GM21528 (cell line): ENCODE data around the gene HSPA2.
"Not testable (repeated sequence)": the region's sequence is repeated elsewhere in the genome, so short reads cannot be mapped to it uniquely, and the experiment has no call there.

ENCODE experiments used
- ATAC-seq: cut with Tn5 transposase; IDR thresholded peaks from one replicate; pipeline ENCODE4 v1.9.1; 2021; ENCODE audit warnings: mild to moderate bottlenecking, moderate library complexity; ENCODE audit not compliant: unreplicated experiment, low FRiP score

The HSPA2 gene

GRCh38 chr14:64513271-64513670 is 27.3 kb upstream of the HSPA2 start:
- no peak for ATAC-seq

- ATAC-seq: no peak
Observed at GRCh38 chr14:64515053-64515452, 25.5 kb upstream of the HSPA2 start.

- ATAC-seq: no peak
Observed at GRCh38 chr14:64516969-64517368, 23.6 kb upstream of the HSPA2 start.

- not testable (repeated sequence) for ATAC-seq
Observed at GRCh38 chr14:64517667-64518066, 22.9 kb upstream of the HSPA2 start.

- no peak for ATAC-seq
Observed at GRCh38 chr14:64518229-64518628, 22.3 kb upstream of the HSPA2 start.

- ATAC-seq: no peak
Observed at GRCh38 chr14:64520699-64521098, 19.8 kb upstream of the HSPA2 start.

GRCh38 chr14:64522591-64523355 is 17.8 kb upstream of the HSPA2 start:
- no peak for ATAC-seq

- ATAC-seq: no peak
Observed at GRCh38 chr14:64525354-64525753, 15.2 kb upstream of the HSPA2 start.

- ATAC-seq: no peak
Observed at GRCh38 chr14:64531567-64531966, 9.0 kb upstream of the HSPA2 start.

GRCh38 chr14:64536488-64537245 is 3.9 kb upstream of the HSPA2 start:
- ATAC-seq: no peak

- no peak for ATAC-seq
Observed at GRCh38 chr14:64541261-64541971, 875 bp downstream of the HSPA2 start.

- ATAC-seq: no peak
Observed at GRCh38 chr14:64541972-64542835, 1.7 kb downstream of the HSPA2 start.

GRCh38 chr14:64542836-64543201 is 2.3 kb downstream of the HSPA2 start:
- no peak for ATAC-seq

GRCh38 chr14:64544607-64545312 is 4.2 kb downstream of the HSPA2 start:
- no peak for ATAC-seq

- no peak for ATAC-seq
Observed at GRCh38 chr14:64549016-64549415, 8.5 kb downstream of the HSPA2 start.

- no peak for ATAC-seq
Observed at GRCh38 chr14:64549791-64550620, 9.5 kb downstream of the HSPA2 start, which contains the start of gene PPP1R36. Gene PPP1R36 (plus strand): TSS chr14:64549961. CDS start chr14:64549998, 37 bp downstream.

- ATAC-seq: no peak
Observed at GRCh38 chr14:64550621-64551333, 10.2 kb downstream of the HSPA2 start.

- ATAC-seq: no peak
Observed at GRCh38 chr14:64554556-64554955, 14.0 kb downstream of the HSPA2 start.
